HG02973 (cell line): ENCODE results near the gene MUC15.

Experiments used
- ATAC-seq: cut with Tn5 transposase; IDR thresholded peaks from one replicate; pipeline ENCODE4 v1.9.1; 2021; ENCODE audit warnings: moderate library complexity; ENCODE audit not compliant: unreplicated experiment

The MUC15 gene

GRCh38 chr11:26578998-26579661 is 7.1 kb upstream of the MUC15 start:
- no peak for ATAC-seq

- ATAC-seq: no peak
Measured at GRCh38 chr11:26575946-26576345, 3.9 kb upstream of the MUC15 start.

GRCh38 chr11:26573896-26574295 is 1.8 kb upstream of the MUC15 start:
- no peak for ATAC-seq

- ATAC-seq: no peak
Measured at GRCh38 chr11:26572770-26573402, 823 bp upstream of the MUC15 start.

GRCh38 chr11:26569646-26570045 is 2.4 kb downstream of the MUC15 start:
- no peak for ATAC-seq

GRCh38 chr11:26558190-26558589 is 13.9 kb downstream of the MUC15 start:
- no peak for ATAC-seq

- ATAC-seq: no peak
Measured at GRCh38 chr11:26557666-26558065, 14.4 kb downstream of the MUC15 start.

GRCh38 chr11:26556582-26556981 is 15.5 kb downstream of the MUC15 start:
- ATAC-seq: no peak

- no peak for ATAC-seq
Measured at GRCh38 chr11:26554455-26554854, 17.6 kb downstream of the MUC15 start.

- ATAC-seq: no peak
Measured at GRCh38 chr11:26553182-26553581, 18.9 kb downstream of the MUC15 start.

GRCh38 chr11:26551186-26551801 is 20.8 kb downstream of the MUC15 start:
- no peak for ATAC-seq

- no peak for ATAC-seq
Measured at GRCh38 chr11:26550022-26550421, 22.0 kb downstream of the MUC15 start.

- ATAC-seq: no peak
Measured at GRCh38 chr11:26549176-26549575, 22.9 kb downstream of the MUC15 start.

GRCh38 chr11:26541870-26542269 is 30.2 kb downstream of the MUC15 start:
- ATAC-seq: no peak

GRCh38 chr11:26539517-26539916 is 32.5 kb downstream of the MUC15 start:
- ATAC-seq: no peak

GRCh38 chr11:26537341-26537740 is 34.7 kb downstream of the MUC15 start:
- ATAC-seq: no peak

- no peak for ATAC-seq
Measured at GRCh38 chr11:26527685-26528084, 44.4 kb downstream of the MUC15 start.

GRCh38 chr11:26522912-26523610 is 49.0 kb downstream of the MUC15 start:
- no peak for ATAC-seq

GRCh38 chr11:26519469-26519868 is 52.6 kb downstream of the MUC15 start:
- ATAC-seq: no peak

GRCh38 chr11:26512196-26512595 is 59.9 kb downstream of the MUC15 start:
- no peak for ATAC-seq

GRCh38 chr11:26510756-26511155 is 61.3 kb downstream of the MUC15 start:
- no peak for ATAC-seq

- no peak for ATAC-seq
Measured at GRCh38 chr11:26510164-26510563, 61.9 kb downstream of the MUC15 start.
